ENCODE results near the gene ITIH4.

GRCh38 chr3:52874864-52875587 lies 44.6 kb upstream of the ITIH4 start:
- TF ChIP-seq EZH2 (IDR thresholded peaks at IDR 0.05; ENCODE audit: borderline replicate concordance, low read length) (no peak), CTCF (conservative IDR thresholded peaks at IDR 0.05 in 1 of 2, IDR thresholded peaks at IDR 0.05 in 1 of 2; ENCODE audit: extremely low read depth in 1 of 2, insufficient read depth in 1 of 2, low read depth in 1 of 2, low read length in 2 of 2) (no peak)
